HepG2 (cell line): ENCODE results near the gene DOK4. TPM values are rescaled to one million over a fixed set of nuclear protein-coding genes. Genes with fewer than 3 reads are reported as not detected.

ENCODE experiments used
- GATAD2A ChIP-seq: IDR thresholded peaks from 2 replicates; pipeline ENCODE4 v1.6.1; 2016
- MXD1 ChIP-seq: sonication (generic); formaldehyde crosslinking; IDR thresholded peaks from 2 replicates; pipeline ENCODE4 v1.4.0; 2020; ENCODE audit warnings: mild to moderate bottlenecking, missing genetic modification reagents
- NFKBIZ ChIP-seq: IDR thresholded peaks from 2 replicates; pipeline ENCODE4 v1.6.1; 2018; ENCODE audit warnings: missing genetic modification reagents, missing compliant biosample characterization
- NR2F6 ChIP-seq, 2 experiments: IDR thresholded peaks; 2 replicates each; pipeline ENCODE4 v1.6.1; 2016; ENCODE audit warnings: antibody characterized with exemption in 1 of 2, mild to moderate bottlenecking in 1 of 2
- PHF21A ChIP-seq: sonication (generic); formaldehyde crosslinking; IDR thresholded peaks from 2 replicates; pipeline ENCODE4 v1.5.0; 2020; ENCODE audit warnings: mild to moderate bottlenecking, missing genetic modification reagents
- REST ChIP-seq, 2 experiments: IDR thresholded peaks; 2 replicates each; pipeline ENCODE4 v1.6.1; 2011 to 2012; ENCODE audit warnings: low read length in 2 of 2, borderline replicate concordance in 1 of 2, low read depth in 1 of 2, mild to moderate bottlenecking in 1 of 2, moderate library complexity in 1 of 2
- TFAP4 ChIP-seq: sonication (generic); IDR thresholded peaks from 2 replicates; pipeline ENCODE4 v1.6.1; 2016; ENCODE audit warnings: low read depth, borderline replicate concordance
- ZMAT5 ChIP-seq: sonication (generic); formaldehyde crosslinking; IDR thresholded peaks from 2 replicates; pipeline ENCODE4 v1.5.0; 2020; ENCODE audit warnings: mild to moderate bottlenecking, low read depth, missing genetic modification reagents, borderline replicate concordance
- ZNF160 ChIP-seq: sonication (generic); formaldehyde crosslinking; IDR thresholded peaks from 2 replicates; pipeline ENCODE4 v1.8.0; 2022; ENCODE audit warnings: mild to moderate bottlenecking, inconsistent platforms, missing genetic modification reagents
- ZNF205 ChIP-seq: IDR thresholded peaks from 2 replicates; pipeline ENCODE4 v1.6.1; 2018; ENCODE audit warnings: missing biosample characterization, missing genetic modification reagents
- ZNF207 ChIP-seq: fragments of 450-650 bp; IDR thresholded peaks from 2 replicates; pipeline ENCODE4 v1.6.1; 2016; ENCODE audit warnings: antibody characterized with exemption, borderline replicate concordance
- ZNF260 ChIP-seq: sonication (generic); formaldehyde crosslinking; IDR thresholded peaks from 2 replicates; pipeline ENCODE4 v1.4.0; 2020; ENCODE audit warnings: missing genetic modification reagents, low read depth, mild to moderate bottlenecking, borderline replicate concordance
- ZNF280B ChIP-seq: sonication (generic); formaldehyde crosslinking; IDR thresholded peaks from 2 replicates; pipeline ENCODE4 v1.5.0; 2020; ENCODE audit warnings: missing genetic modification reagents, mild to moderate bottlenecking, borderline replicate concordance
- ZNF550 ChIP-seq: sonication (generic); formaldehyde crosslinking; IDR thresholded peaks from 2 replicates; pipeline ENCODE4 v1.4.0; 2020; ENCODE audit warnings: mild to moderate bottlenecking, missing genetic modification reagents, borderline replicate concordance
- ZNF770 ChIP-seq: sonication (generic); formaldehyde crosslinking; IDR thresholded peaks from 2 replicates; pipeline ENCODE4 v1.5.0; 2020; ENCODE audit warnings: mild to moderate bottlenecking, missing genetic modification reagents
- ZNF784 ChIP-seq: sonication (generic); formaldehyde crosslinking; IDR thresholded peaks from 2 replicates; pipeline ENCODE4 v1.5.1; 2020; ENCODE audit warnings: missing genetic modification reagents, mild to moderate bottlenecking, borderline replicate concordance
- polyA plus RNA-seq, 8 experiments: library from polyadenylated mRNA; depleted of rRNA in 3 of 8; stranded (reverse) in 7 of 8; unstranded in 1 of 8; fragments of >200 nt; fragmentation: Illumina TruSeq in 4 of 8; extraction: Trizol in 4 of 8; gene quantifications; 2 replicates each; pipeline versions ENCODE4 v1.2.1 to v1.2.3, GENCODE V29; 2011 to 2016; ENCODE audit warnings: low read depth in 4 of 8, missing spikeins in 1 of 8, mixed read lengths in 1 of 8; ENCODE audit not compliant: insufficient read depth in 1 of 8
- total RNA-seq, 5 experiments: library from RNA; depleted of rRNA; stranded (reverse); fragments of >200 nt; fragmentation: Illumina TruSeq; extraction: Trizol; gene quantifications; 2 replicates each; pipeline ENCODE4 v1.2.3, GENCODE V29; 2016; ENCODE audit warnings: low read depth in 1 of 5

The DOK4 gene
- total and polyA plus RNA-seq, 2 of the 13 experiments (the other 11 are each of a cell fraction or from before 2014, with no cell fraction given): 52.7 to 70.0 TPM

GRCh38 chr16:57479976-57480753 lies 6.1 kb downstream of the DOK4 start (continued):
- TF ChIP-seq ZNF770 (CRISPR knock-in tag) (0 out of 2 replicates have a peak, but pooled peaks have one; percentile 48), MXD1 (peak; percentile 86), ZNF280B (CRISPR knock-in tag) (no peak; the same call in 1 of the 2 replicates), ZNF784 (CRISPR knock-in tag) (peak; percentile 59), NR2F6 (IDR thresholded peaks at IDR 0.05) (peak; percentile 65), NR2F6 (CRISPR knock-in tag; IDR thresholded peaks at IDR 0.05) (peak; percentile 73), TFAP4 (peak; percentile 54; the same call in 1 of the 2 replicates), ZNF550 (CRISPR knock-in tag) (peak; percentile 38; the same call in 1 of the 2 replicates), ZNF207 (no peak), GATAD2A (peak; percentile 79), ZMAT5 (CRISPR knock-in tag) (no peak), REST (IDR thresholded peaks at IDR 0.05; ENCODE audit: borderline replicate concordance in 1 of 2, low read depth in 1 of 2, low read length in 2 of 2) (peak in 1 of 2 experiments; percentile 18; a peak in 1 of 4 replicates), PHF21A (peak; percentile 97), ZNF260 (peak; percentile 83; the same call in 1 of the 2 replicates), ZNF160 (CRISPR knock-in tag) (0 out of 2 replicates have a peak, but pooled peaks have one; percentile 23), NFKBIZ (CRISPR knock-in tag) (0 out of 2 replicates have a peak, but pooled peaks have one; percentile 57), ZNF205 (CRISPR knock-in tag) (no peak)
